A549 (cell line): ENCODE results near the gene P2RX5. TPM values are rescaled to one million over a fixed set of nuclear protein-coding genes. Genes with fewer than 3 reads are reported as not detected.

Experiments used
- ATAC-seq, 2 experiments: fragments of 200-7000 bp in 1 of 2; fragments of >200 bp in 1 of 2; cut with Nextera tagmentation in 1 of 2; cut with Tn5 transposase in 1 of 2; 3 replicates each; pipeline versions ENCODE4 v1.8.0 to v1.9.1; 2018 to 2020; ENCODE audit warnings: mild to moderate bottlenecking in 1 of 2, moderate library complexity in 1 of 2
- CTCF ChIA-PET: fragments of 300-600 bp; sonication (Branson Sonifier 250); formaldehyde crosslinking; extraction: SDS; loops from one replicate; lab custom pipeline; 2021; ENCODE audit warnings: antibody characterized with exemption, inconsistent platforms; lab: Yijun Ruan, JAX
- POLR2A ChIA-PET: fragments of 350-600 bp; formaldehyde crosslinking; extraction: SDS; loops from one replicate; lab custom pipeline; 2021; ENCODE audit warnings: antibody characterized with exemption, inconsistent platforms; lab: Yijun Ruan, JAX
- DNase-seq, 2 experiments: peaks; one replicate each; pipeline versions ENCODE4 v3.0.0 to v3.0.0-alpha.2; 2011 to 2016; ENCODE audit warnings: low read depth in 1 of 2, low spot score in 1 of 2
- FAIRE-seq: peaks from 2 replicates; lab custom pipeline; 2011; peaks lifted over from hg19 to GRCh38; lab: Jason Lieb, UNC
- H3K27ac ChIP-seq, 2 experiments: fragments of >200 bp; sonication (Bioruptor Twin); formaldehyde crosslinking; 3 replicates each; pipeline ENCODE4 v1.5.1; 2016 to 2017
- H3K4me1 ChIP-seq: fragments of >200 bp; sonication (Bioruptor Twin); formaldehyde crosslinking; 3 replicates; pipeline ENCODE4 v1.6.1; 2016
- H3K4me2 ChIP-seq: fragments of >200 bp; sonication (Bioruptor Twin); formaldehyde crosslinking; 3 replicates; pipeline ENCODE4 v1.6.1; 2016
- H3K4me3 ChIP-seq: fragments of >200 bp; sonication (Bioruptor Twin); formaldehyde crosslinking; 3 replicates; pipeline ENCODE4 v1.5.1; 2016
- H3K9me3 ChIP-seq: fragments of >200 bp; sonication (Bioruptor Twin); formaldehyde crosslinking; 3 replicates; pipeline ENCODE4 v1.6.1; 2016
- EHF ChIP-seq: fragments of 250-450 bp; sonication (Bioruptor Pico); IDR thresholded peaks from 2 replicates; pipeline ENCODE4 v1.5.0; 2020; ENCODE audit warnings: mild to moderate bottlenecking
- ESRRA ChIP-seq: fragments of 150-350 bp; IDR thresholded peaks from 2 replicates; pipeline ENCODE4 v1.6.1; 2014; ENCODE audit warnings: mild to moderate bottlenecking, low read length, borderline replicate concordance
- FOSL2 ChIP-seq, 2 experiments: fragments of 450-650 bp in 1 of 2; fragments of >200 bp in 1 of 2; sonication (Bioruptor Twin) in 1 of 2; formaldehyde crosslinking; IDR thresholded peaks; 2 replicates each; pipeline versions ENCODE4 v1.5.0 to v1.6.1; 2016 to 2020; ENCODE audit warnings: mild to moderate bottlenecking in 1 of 2, moderate library complexity in 1 of 2
- HEYL ChIP-seq: fragments of 250-450 bp; sonication (Bioruptor Pico); IDR thresholded peaks from 2 replicates; pipeline ENCODE4 v1.8.0; 2021; ENCODE audit warnings: mild to moderate bottlenecking, moderate library complexity
- KDM1A ChIP-seq: fragments of 200-600 bp; sonication (generic); IDR thresholded peaks from 2 replicates; pipeline ENCODE4 v1.6.1; 2016; ENCODE audit warnings: low read depth, mild to moderate bottlenecking
- KDM5A ChIP-seq: fragments of 200-600 bp; sonication (generic); IDR thresholded peaks from 2 replicates; pipeline ENCODE4 v1.6.1; 2016; ENCODE audit warnings: antibody characterized with exemption, mild to moderate bottlenecking
- NR3C1 ChIP-seq: fragments of >200 bp; sonication (Bioruptor Twin); formaldehyde crosslinking; IDR thresholded peaks from 3 replicates; pipeline ENCODE4 v1.6.1; 2017
- POLR2A ChIP-seq: IDR thresholded peaks from 2 replicates; pipeline ENCODE4 v1.6.1; 2012; ENCODE audit warnings: mild to moderate bottlenecking, low read length
- RAD21 ChIP-seq, 2 experiments: fragments of >200 bp in 1 of 2; sonication (Bioruptor Twin) in 1 of 2; formaldehyde crosslinking in 1 of 2; IDR thresholded peaks in 1 of 2; conservative IDR thresholded peaks in 1 of 2; 2 replicates in 1 of 2; 3 replicates in 1 of 2; pipeline ENCODE4 v1.6.1; 2012 to 2018; ENCODE audit warnings: inconsistent platforms in 1 of 2
- RNF2 ChIP-seq: fragments of 200-600 bp; sonication (generic); IDR thresholded peaks from 2 replicates; pipeline ENCODE4 v1.6.1; 2016; ENCODE audit warnings: low read depth, mild to moderate bottlenecking, antibody characterized with exemption, moderate library complexity, borderline replicate concordance
- SREBF2 ChIP-seq: fragments of 450-650 bp; IDR thresholded peaks from 2 replicates; pipeline ENCODE4 v1.6.1; 2014; ENCODE audit warnings: mild to moderate bottlenecking, moderate library complexity
- ZSCAN20 ChIP-seq: fragments of 250-450 bp; sonication (Bioruptor Pico); IDR thresholded peaks from 2 replicates; pipeline ENCODE4 v1.8.0; 2022; ENCODE audit warnings: mild to moderate bottlenecking, moderate library complexity
- WGBS: methylation state at CpG from one replicate; pipeline ENCODE4 v1.1.6; 2017; ENCODE audit errors: missing lambda C conversion rate; 5-methylcytosine and 5-hydroxymethylcytosine counted together
- polyA plus RNA-seq, 4 experiments: library from polyadenylated mRNA; depleted of rRNA in 3 of 4; stranded (reverse); fragments of >200 nt; fragmentation: RNase III in 1 of 4; extraction: RNeasy Plus Mini Kit Qiagen cat#74134 plus additional on column Dnase treatment in 1 of 4; gene quantifications; 2 replicates in 3 of 4; 3 replicates in 1 of 4; pipeline ENCODE4 v1.2.3, GENCODE V29; 2011 to 2017
- TF ChIP-seq, protein P1 (sequence below): fragments of 250-450 bp; sonication (Bioruptor Pico); IDR thresholded peaks from 2 replicates; pipeline ENCODE4 v1.5.0; 2020; ENCODE audit warnings: low read depth, mild to moderate bottlenecking, moderate library complexity
- TF ChIP-seq, protein P2 (sequence below): fragments of 250-450 bp; sonication (Bioruptor Pico); IDR thresholded peaks from 2 replicates; pipeline ENCODE4 v1.5.0; 2021; ENCODE audit warnings: mild to moderate bottlenecking, moderate library complexity, borderline replicate concordance
- TF ChIP-seq, protein P3 (sequence below): IDR thresholded peaks from 2 replicates; pipeline ENCODE4 v1.6.1; 2012
- TF ChIP-seq, protein P4 (sequence below): fragments of 150-350 bp; IDR thresholded peaks from 2 replicates; pipeline ENCODE4 v1.6.1; 2014; ENCODE audit warnings: low read depth, mild to moderate bottlenecking, low read length

The P2RX5 gene
- polyA plus RNA-seq, 2 of the 4 experiments (the other 2 are of a cell fraction) = 7.8 to 10.6 TPM

DNA sequence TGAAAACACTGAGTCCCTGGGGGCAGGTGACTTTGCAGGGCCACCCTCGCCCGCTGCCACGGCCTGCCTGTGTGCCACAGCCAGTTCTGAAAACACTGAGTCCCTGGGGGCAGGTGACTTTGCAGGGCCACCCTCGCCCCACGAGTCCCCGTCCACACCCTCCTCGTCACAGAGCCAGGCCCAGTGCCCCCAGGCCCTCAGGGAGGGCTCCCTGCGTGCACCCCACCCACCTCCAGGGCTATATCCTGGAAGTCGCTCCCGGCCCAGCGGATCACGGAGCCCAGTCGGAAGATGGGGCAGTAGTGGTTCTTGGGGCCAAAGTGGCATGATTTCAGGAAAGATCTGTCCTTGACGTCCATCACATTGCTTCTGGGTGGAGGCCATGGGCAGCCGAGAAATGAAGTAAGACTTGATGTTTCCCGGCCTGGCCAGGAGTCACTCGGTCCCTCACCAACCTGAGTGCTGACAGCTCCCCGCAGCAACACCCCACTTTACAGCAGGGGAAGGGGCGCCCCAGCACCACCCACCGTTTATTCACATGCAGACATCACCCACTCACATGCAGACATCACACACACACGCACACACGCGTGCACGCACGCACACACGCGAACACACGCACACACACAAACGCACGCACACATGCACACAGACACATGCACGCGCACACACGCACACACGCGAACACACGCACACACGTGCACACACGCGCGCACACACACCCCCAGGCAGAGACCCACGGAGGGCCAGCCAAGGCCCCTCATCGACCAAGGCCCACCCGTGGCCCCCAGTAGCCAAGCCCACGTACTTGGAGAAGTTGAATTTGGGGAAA lies 6.5 kb downstream of the P2RX5 start:
- TF ChIP-seq POLR2A (no peak), ZSCAN20 (no peak), SREBF2 (no peak)
- TF ChIP-seq, protein P1, sequence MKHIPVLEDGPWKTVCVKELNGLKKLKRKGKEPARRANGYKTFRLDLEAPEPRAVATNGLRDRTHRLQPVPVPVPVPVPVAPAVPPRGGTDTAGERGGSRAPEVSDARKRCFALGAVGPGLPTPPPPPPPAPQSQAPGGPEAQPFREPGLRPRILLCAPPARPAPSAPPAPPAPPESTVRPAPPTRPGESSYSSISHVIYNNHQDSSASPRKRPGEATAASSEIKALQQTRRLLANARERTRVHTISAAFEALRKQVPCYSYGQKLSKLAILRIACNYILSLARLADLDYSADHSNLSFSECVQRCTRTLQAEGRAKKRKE = no peak
- TF ChIP-seq, all 56 proteins: peak for 0
- WGBS = 91% methylated on average over 37 of the region's 44 CpGs
- Histone ChIP-seq H3K9me3 (no peaks in the 10 kb centered on the region), H3K27ac (no peak overlapping the region), H3K4me2 (no peak overlapping the region), H3K4me3 (no peak overlapping the region), H3K4me1 (peaks cover under 1% of the 10 kb centered on the region; the same call in 1 of the 3 replicates)
- ATAC-seq = peak in 1 of 2 experiments; percentile 25; a peak in 2 of 6 replicates
- ChIA-PET CTCF (interaction anchor here (2.1 kb wide), 1 partner anchor 48 kb away, joined by 6 read pairs; no protein-coding TSS in a partner anchor), POLR2A (no interaction called here)
- no peak for FAIRE-seq
- DNase-seq = no peak

DNA sequence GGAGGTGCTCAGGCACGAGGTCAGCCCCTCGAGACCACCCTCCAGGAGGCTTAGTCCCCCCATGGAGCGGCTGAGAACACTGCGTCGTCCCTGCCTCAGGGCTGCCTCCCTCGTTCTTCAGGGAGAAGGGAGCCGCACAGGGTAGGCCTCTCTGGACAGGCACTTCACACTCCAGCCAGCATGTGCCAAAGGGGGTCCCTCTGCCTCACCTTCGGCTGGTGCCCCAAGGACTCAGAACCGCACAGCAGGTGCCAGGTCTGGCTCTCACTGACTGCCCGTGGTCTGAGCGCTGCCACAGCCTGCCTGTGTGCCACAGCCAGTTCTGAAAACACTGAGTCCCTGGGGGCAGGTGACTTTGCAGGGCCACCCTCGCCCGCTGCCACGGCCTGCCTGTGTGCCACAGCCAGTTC lies 7.1 kb downstream of the P2RX5 start:
- Histone ChIP-seq H3K9me3 (no peaks in the 10 kb centered on the region), H3K27ac (no peak overlapping the region), H3K4me2 (no peak overlapping the region), H3K4me3 (no peak overlapping the region), H3K4me1 (no peaks in the 10 kb centered on the region)
- no peak for TF ChIP-seq KDM1A
- no peak for TF ChIP-seq RAD21 (conservative IDR thresholded peaks at IDR 0.05 in 1 of 2, IDR thresholded peaks at IDR 0.05 in 1 of 2)
- no peak for TF ChIP-seq EHF
- no peak for TF ChIP-seq KDM5A
- TF ChIP-seq HEYL = no peak
- TF ChIP-seq ESRRA = no peak
- TF ChIP-seq RNF2 = no peak
- TF ChIP-seq FOSL2 (IDR thresholded peaks at IDR 0.05) = no peak
- no peak for TF ChIP-seq FOSL2 (CRISPR knock-in tag; IDR thresholded peaks at IDR 0.05)
- TF ChIP-seq, protein P2, sequence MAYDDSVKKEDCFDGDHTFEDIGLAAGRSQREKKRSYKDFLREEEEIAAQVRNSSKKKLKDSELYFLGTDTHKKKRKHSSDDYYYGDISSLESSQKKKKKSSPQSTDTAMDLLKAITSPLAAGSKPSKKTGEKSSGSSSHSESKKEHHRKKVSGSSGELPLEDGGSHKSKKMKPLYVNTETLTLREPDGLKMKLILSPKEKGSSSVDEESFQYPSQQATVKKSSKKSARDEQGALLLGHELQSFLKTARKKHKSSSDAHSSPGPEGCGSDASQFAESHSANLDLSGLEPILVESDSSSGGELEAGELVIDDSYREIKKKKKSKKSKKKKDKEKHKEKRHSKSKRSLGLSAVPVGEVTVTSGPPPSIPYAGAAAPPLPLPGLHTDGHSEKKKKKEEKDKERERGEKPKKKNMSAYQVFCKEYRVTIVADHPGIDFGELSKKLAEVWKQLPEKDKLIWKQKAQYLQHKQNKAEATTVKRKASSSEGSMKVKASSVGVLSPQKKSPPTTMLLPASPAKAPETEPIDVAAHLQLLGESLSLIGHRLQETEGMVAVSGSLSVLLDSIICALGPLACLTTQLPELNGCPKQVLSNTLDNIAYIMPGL (CRISPR knock-in tag) = no peak
- TF ChIP-seq, protein P3, sequence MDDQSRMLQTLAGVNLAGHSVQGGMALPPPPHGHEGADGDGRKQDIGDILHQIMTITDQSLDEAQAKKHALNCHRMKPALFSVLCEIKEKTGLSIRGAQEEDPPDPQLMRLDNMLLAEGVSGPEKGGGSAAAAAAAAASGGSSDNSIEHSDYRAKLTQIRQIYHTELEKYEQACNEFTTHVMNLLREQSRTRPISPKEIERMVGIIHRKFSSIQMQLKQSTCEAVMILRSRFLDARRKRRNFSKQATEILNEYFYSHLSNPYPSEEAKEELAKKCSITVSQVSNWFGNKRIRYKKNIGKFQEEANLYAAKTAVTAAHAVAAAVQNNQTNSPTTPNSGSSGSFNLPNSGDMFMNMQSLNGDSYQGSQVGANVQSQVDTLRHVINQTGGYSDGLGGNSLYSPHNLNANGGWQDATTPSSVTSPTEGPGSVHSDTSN = no peak
- no peak for TF ChIP-seq NR3C1
- TF ChIP-seq, protein P4, sequence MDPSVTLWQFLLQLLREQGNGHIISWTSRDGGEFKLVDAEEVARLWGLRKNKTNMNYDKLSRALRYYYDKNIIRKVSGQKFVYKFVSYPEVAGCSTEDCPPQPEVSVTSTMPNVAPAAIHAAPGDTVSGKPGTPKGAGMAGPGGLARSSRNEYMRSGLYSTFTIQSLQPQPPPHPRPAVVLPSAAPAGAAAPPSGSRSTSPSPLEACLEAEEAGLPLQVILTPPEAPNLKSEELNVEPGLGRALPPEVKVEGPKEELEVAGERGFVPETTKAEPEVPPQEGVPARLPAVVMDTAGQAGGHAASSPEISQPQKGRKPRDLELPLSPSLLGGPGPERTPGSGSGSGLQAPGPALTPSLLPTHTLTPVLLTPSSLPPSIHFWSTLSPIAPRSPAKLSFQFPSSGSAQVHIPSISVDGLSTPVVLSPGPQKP = no peak
- FAIRE-seq = no peak
- CTCF ChIA-PET = interaction anchor here (1.2 to 2.1 kb wide), 3 partner anchors 12 to 49 kb away, joined by 3 to 6 read pairs (median 6); no protein-coding TSS in a partner anchor
- 84% methylated on average over 11 of the region's 14 CpGs for WGBS
- no peak for DNase-seq
- POLR2A ChIA-PET = no interaction called here
- peak; percentile 3 to 12; a peak in 5 of 6 replicates for ATAC-seq
